Measurements from ENCODE around the gene MRPL10.
A peak's percentile ranks its signal among the peaks of the same experiment; 100 is the strongest.

MRPL10 gene

GRCh38 chr17:47803201-47803600 lies 28.1 kb downstream of the MRPL10 start:
- Histone ChIP-seq H3K18ac (ENCODE audit: low read length) (no peak overlapping the region), H3K4me3 (ENCODE audit: low read depth, low read length) (no peak overlapping the region), H2BK12ac (ENCODE audit: low read length) (no peak overlapping the region), H3K79me1 (ENCODE audit: low read length) (no peaks in the 10 kb centered on the region), H4K91ac (ENCODE audit: low read depth, low read length) (no peak overlapping the region), H2AFZ (ENCODE audit: insufficient read depth, low read length, poor library complexity) (no peak overlapping the region), H3K4ac (ENCODE audit: low read depth, low read length) (no peak overlapping the region), H3K27me3 (ENCODE audit: insufficient read depth, low read length) (no peaks in the 10 kb centered on the region), H3K27ac (ENCODE audit: low read depth, low read length) (no peak overlapping the region), H3K4me1 (ENCODE audit: control insufficient read depth in 1 of 2, insufficient read depth in 2 of 2, low read length in 2 of 2) (no peaks in the 10 kb centered on the region), H3K14ac (ENCODE audit: low read length) (no peak overlapping the region), H2AK5ac (ENCODE audit: low read length) (no peak overlapping the region), H3K79me2 (ENCODE audit: control insufficient read depth, insufficient read depth, low read length, poor library complexity) (no peaks in the 10 kb centered on the region), H2BK5ac (ENCODE audit: low read depth, low read length, poor library complexity) (no peak overlapping the region), H3K9me3 (ENCODE audit: insufficient read depth, low read depth, low read length) (no peaks in the 10 kb centered on the region), H2BK120ac (ENCODE audit: insufficient read depth, low read length, poor library complexity) (no peak overlapping the region), H3K36me3 (ENCODE audit: control insufficient read depth in 1 of 2, insufficient read depth in 2 of 2, low read length in 2 of 2) (peaks cover 10 to 14% of the 10 kb centered on the region in 2 experiments), H3K4me2 (ENCODE audit: low read length) (no peak overlapping the region), H4K8ac (ENCODE audit: low read depth, low read length) (no peak overlapping the region), H3K23ac (ENCODE audit: low read length) (no peak overlapping the region), H3K9ac (ENCODE audit: low read length) (no peak overlapping the region), H4K12ac (ENCODE audit: low read depth, low read length) (no peak overlapping the region)
- WGBS (ENCODE audit: extremely low coverage, insufficient coverage, insufficient read length) = no CpG with 5 or more reads among the region's 5 CpGs
- DNase-seq = no peak

DNA sequence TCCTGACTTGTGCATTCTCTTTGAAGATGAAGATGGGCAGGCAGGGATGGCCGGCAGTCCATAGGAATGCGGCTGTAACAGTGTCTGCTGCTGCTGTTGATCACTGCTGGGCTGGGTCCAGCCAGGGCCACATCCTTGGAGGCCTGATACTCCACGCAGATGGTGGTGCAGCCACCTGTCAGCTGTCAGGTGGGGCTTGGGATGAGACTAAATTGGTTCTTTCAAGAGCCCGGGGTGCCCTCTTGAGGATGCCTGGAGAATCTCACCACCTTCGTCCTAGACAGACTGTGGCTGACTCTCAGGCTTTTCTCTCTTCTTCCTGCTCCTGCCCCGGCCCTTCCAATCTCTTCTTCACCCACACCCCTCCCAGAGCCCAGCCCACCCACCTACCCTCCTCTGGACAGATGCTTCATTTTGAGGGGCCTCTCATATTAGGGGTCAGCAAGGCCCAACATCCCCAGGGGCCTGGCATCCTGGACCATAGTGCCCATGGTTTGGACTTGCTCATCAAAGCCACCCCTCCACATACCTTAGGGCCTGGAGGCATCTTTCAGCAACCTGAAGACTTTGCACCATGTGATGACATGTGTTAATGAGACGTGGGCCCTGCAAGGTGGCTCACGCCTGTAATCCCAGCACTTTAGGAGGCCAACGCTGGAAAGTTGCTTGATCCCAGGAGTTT lies 28.9 kb downstream of the MRPL10 start:
- no peak overlapping the region for H3K4me2 ChIP-seq (ENCODE audit: low read length)
- H3K4me1 ChIP-seq (ENCODE audit: control insufficient read depth in 1 of 2, insufficient read depth in 2 of 2, low read length in 2 of 2) = no peaks in the 10 kb centered on the region
- H3K4ac ChIP-seq (ENCODE audit: low read depth, low read length) = no peak overlapping the region
- no peak overlapping the region for H3K23ac ChIP-seq (ENCODE audit: low read length)
- WGBS (ENCODE audit: extremely low coverage, insufficient coverage, insufficient read length) = no CpG with 5 or more reads among the region's 9 CpGs
- peak overlapping the region; percentile 8 for H2AFZ ChIP-seq (ENCODE audit: insufficient read depth, low read length, poor library complexity)
- H4K8ac ChIP-seq (ENCODE audit: low read depth, low read length) = no peak overlapping the region
- H3K9me3 ChIP-seq (ENCODE audit: insufficient read depth, low read depth, low read length) = no peaks in the 10 kb centered on the region
- H3K4me3 ChIP-seq (ENCODE audit: low read depth, low read length) = no peak overlapping the region
- H3K27me3 ChIP-seq (ENCODE audit: insufficient read depth, low read length) = no peaks in the 10 kb centered on the region
- no peak overlapping the region for H3K14ac ChIP-seq (ENCODE audit: low read length)
- H3K9ac ChIP-seq (ENCODE audit: low read length) = no peak overlapping the region
- no peaks in the 10 kb centered on the region for H3K79me2 ChIP-seq (ENCODE audit: control insufficient read depth, insufficient read depth, low read length, poor library complexity)
- H3K36me3 ChIP-seq (ENCODE audit: control insufficient read depth in 1 of 2, insufficient read depth in 2 of 2, low read length in 2 of 2) = peaks cover 3 to 7% of the 10 kb centered on the region in 2 experiments
- peak; percentile 56 to 66 for DNase-seq
- H4K91ac ChIP-seq (ENCODE audit: low read depth, low read length) = no peak overlapping the region
- no peak overlapping the region for H4K12ac ChIP-seq (ENCODE audit: low read depth, low read length)
- no peak overlapping the region for H2AK5ac ChIP-seq (ENCODE audit: low read length)
- no peak overlapping the region for H2BK5ac ChIP-seq (ENCODE audit: low read depth, low read length, poor library complexity)
- H3K79me1 ChIP-seq (ENCODE audit: low read length) = no peaks in the 10 kb centered on the region
- no peak overlapping the region for H3K18ac ChIP-seq (ENCODE audit: low read length)
- H3K27ac ChIP-seq (ENCODE audit: low read depth, low read length) = no peak overlapping the region
- H2BK12ac ChIP-seq (ENCODE audit: low read length) = no peak overlapping the region
- no peak overlapping the region for H2BK120ac ChIP-seq (ENCODE audit: insufficient read depth, low read length, poor library complexity)

- Histone ChIP-seq H3K36me3 (ENCODE audit: control insufficient read depth in 1 of 2, insufficient read depth in 2 of 2, low read length in 2 of 2) (peaks cover 0 to 1% of the 10 kb centered on the region in 2 experiments), H3K23ac (ENCODE audit: low read length) (no peak overlapping the region), H3K27me3 (ENCODE audit: insufficient read depth, low read length) (no peaks in the 10 kb centered on the region)
These were observed 29.4 kb downstream of the MRPL10 start for GRCh38 chr17:47801906-47802305.

GRCh38 chr17:47801176-47801765 lies 30.1 kb downstream of the MRPL10 start:
- no peak overlapping the region for H3K27ac ChIP-seq (ENCODE audit: low read depth, low read length)
- no peaks in the 10 kb centered on the region for H3K27me3 ChIP-seq (ENCODE audit: insufficient read depth, low read length)
- WGBS (ENCODE audit: extremely low coverage, insufficient coverage, insufficient read length) = no CpG with 5 or more reads among the region's 4 CpGs
- H2BK12ac ChIP-seq (ENCODE audit: low read length) = no peak overlapping the region
- no peak for DNase-seq
- no peak overlapping the region for H2BK5ac ChIP-seq (ENCODE audit: low read depth, low read length, poor library complexity)
- H3K4me1 ChIP-seq (ENCODE audit: control insufficient read depth in 1 of 2, insufficient read depth in 2 of 2, low read length in 2 of 2) = no peaks in the 10 kb centered on the region
- H3K36me3 ChIP-seq (ENCODE audit: control insufficient read depth in 1 of 2, insufficient read depth in 2 of 2, low read length in 2 of 2) = no peaks in the 10 kb centered on the region
- no peak overlapping the region for H2AK5ac ChIP-seq (ENCODE audit: low read length)
- H3K9me3 ChIP-seq (ENCODE audit: insufficient read depth, low read depth, low read length) = no peaks in the 10 kb centered on the region
- H3K79me2 ChIP-seq (ENCODE audit: control insufficient read depth, insufficient read depth, low read length, poor library complexity) = no peaks in the 10 kb centered on the region
- H2AFZ ChIP-seq (ENCODE audit: insufficient read depth, low read length, poor library complexity) = no peak overlapping the region
- H3K9ac ChIP-seq (ENCODE audit: low read length) = no peak overlapping the region
- H3K14ac ChIP-seq (ENCODE audit: low read length) = no peak overlapping the region
- no peak overlapping the region for H4K8ac ChIP-seq (ENCODE audit: low read depth, low read length)
- H4K91ac ChIP-seq (ENCODE audit: low read depth, low read length) = no peak overlapping the region
- H3K23ac ChIP-seq (ENCODE audit: low read length) = no peak overlapping the region
- no peak overlapping the region for H3K4me2 ChIP-seq (ENCODE audit: low read length)
- no peak overlapping the region for H3K4ac ChIP-seq (ENCODE audit: low read depth, low read length)
- no peak overlapping the region for H3K4me3 ChIP-seq (ENCODE audit: low read depth, low read length)
- H3K18ac ChIP-seq (ENCODE audit: low read length) = no peak overlapping the region
- H2BK120ac ChIP-seq (ENCODE audit: insufficient read depth, low read length, poor library complexity) = no peak overlapping the region
- H4K12ac ChIP-seq (ENCODE audit: low read depth, low read length) = no peak overlapping the region
- H3K79me1 ChIP-seq (ENCODE audit: low read length) = no peaks in the 10 kb centered on the region

More at GRCh38 chr17:47801906-47802305, 29.4 kb downstream of the MRPL10 start:
- no peak overlapping the region for H3K27ac ChIP-seq (ENCODE audit: low read depth, low read length)
- no peak overlapping the region for H2BK12ac ChIP-seq (ENCODE audit: low read length)
- no peak overlapping the region for H3K14ac ChIP-seq (ENCODE audit: low read length)
- no peak overlapping the region for H2BK120ac ChIP-seq (ENCODE audit: insufficient read depth, low read length, poor library complexity)
- no peak overlapping the region for H3K9ac ChIP-seq (ENCODE audit: low read length)
- no peak overlapping the region for H3K4me3 ChIP-seq (ENCODE audit: low read depth, low read length)
- no peaks in the 10 kb centered on the region for H3K79me1 ChIP-seq (ENCODE audit: low read length)
- no peak overlapping the region for H4K12ac ChIP-seq (ENCODE audit: low read depth, low read length)
- no peak overlapping the region for H4K8ac ChIP-seq (ENCODE audit: low read depth, low read length)
- H2BK5ac ChIP-seq (ENCODE audit: low read depth, low read length, poor library complexity) = no peak overlapping the region
- peak overlapping the region; percentile 8 for H2AFZ ChIP-seq (ENCODE audit: insufficient read depth, low read length, poor library complexity)
- H3K4me2 ChIP-seq (ENCODE audit: low read length) = no peak overlapping the region
- no peak for DNase-seq
- H3K79me2 ChIP-seq (ENCODE audit: control insufficient read depth, insufficient read depth, low read length, poor library complexity) = no peaks in the 10 kb centered on the region
- H3K9me3 ChIP-seq (ENCODE audit: insufficient read depth, low read depth, low read length) = no peaks in the 10 kb centered on the region
- no CpG with 5 or more reads among the region's 6 CpGs for WGBS (ENCODE audit: extremely low coverage, insufficient coverage, insufficient read length)
- no peaks in the 10 kb centered on the region for H3K4me1 ChIP-seq (ENCODE audit: control insufficient read depth in 1 of 2, insufficient read depth in 2 of 2, low read length in 2 of 2)
- no peak overlapping the region for H2AK5ac ChIP-seq (ENCODE audit: low read length)
- H4K91ac ChIP-seq (ENCODE audit: low read depth, low read length) = no peak overlapping the region
- no peak overlapping the region for H3K4ac ChIP-seq (ENCODE audit: low read depth, low read length)
- H3K18ac ChIP-seq (ENCODE audit: low read length) = no peak overlapping the region

All from trophoblast cell (in vitro differentiated cells and primary cell).